Mucosa of gallbladder (tissue), 1 donor: ENCODE measurements around the gene DHCR24. TPM values are rescaled to one million over a fixed set of nuclear protein-coding genes. Genes with fewer than 3 reads are reported as not detected.

ENCODE experiments used
- DNase-seq: peaks from one replicate; pipeline ENCODE4 v3.0.0-alpha.2; 2020; ENCODE audit warnings: low spot score
- total RNA-seq: library from RNA; stranded (reverse); gene quantifications from one replicate; pipeline ENCODE4 v1.2.1, GENCODE V29; 2021
- donor health status: DM: no; HTN: no; CAD: no.

Gene DHCR24
- total RNA-seq, 1 donor from 2014 or later, result 463 TPM

DNA sequence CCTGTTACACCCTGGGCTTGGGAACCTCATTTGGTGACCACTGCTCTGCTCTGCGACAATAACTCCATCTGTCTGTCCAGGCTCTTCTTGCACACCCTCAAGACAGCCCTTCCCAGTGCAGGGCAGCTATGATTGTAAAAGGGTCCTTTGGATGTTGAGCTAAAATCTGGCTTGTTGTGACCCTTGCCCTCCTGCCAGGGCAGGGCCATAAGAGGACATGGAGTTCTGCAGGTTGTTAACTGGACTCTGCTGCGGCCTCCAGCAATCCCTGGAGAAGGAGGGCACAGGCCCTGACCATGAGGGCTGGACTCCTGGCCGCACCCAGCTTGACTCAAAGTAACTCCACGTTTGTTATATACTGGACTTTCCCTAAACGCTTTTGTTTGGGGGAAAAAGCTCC is 41.2 kb downstream of the DHCR24 start:
- no peak for DNase-seq

DNA sequence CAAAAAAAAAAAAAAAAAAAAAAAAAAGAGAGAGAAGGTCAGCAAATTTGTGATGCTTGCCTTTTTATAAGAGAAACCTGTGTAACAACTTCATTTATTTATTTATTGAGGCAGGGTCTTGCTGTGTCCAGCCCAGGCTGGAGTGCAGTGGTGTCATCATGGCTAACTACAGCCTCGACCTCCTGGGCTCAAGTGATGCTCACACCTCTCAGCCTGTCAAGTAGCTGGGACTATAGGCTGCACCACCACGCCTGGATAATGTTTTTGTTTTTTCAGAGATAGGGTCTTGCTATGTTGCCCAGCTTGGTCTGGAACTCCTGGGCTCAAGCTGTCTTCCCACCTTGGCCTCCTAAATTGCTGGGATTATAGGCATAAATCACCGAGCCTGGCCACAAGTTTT is 42.4 kb downstream of the DHCR24 start:
- no peak for DNase-seq

GRCh38 chr1:54843449-54843848 is 43.5 kb downstream of the DHCR24 start:
- no peak for DNase-seq

- DNase-seq, result no peak
These were observed 44.0 kb downstream of the DHCR24 start for GRCh38 chr1:54842963-54843362.

DNA sequence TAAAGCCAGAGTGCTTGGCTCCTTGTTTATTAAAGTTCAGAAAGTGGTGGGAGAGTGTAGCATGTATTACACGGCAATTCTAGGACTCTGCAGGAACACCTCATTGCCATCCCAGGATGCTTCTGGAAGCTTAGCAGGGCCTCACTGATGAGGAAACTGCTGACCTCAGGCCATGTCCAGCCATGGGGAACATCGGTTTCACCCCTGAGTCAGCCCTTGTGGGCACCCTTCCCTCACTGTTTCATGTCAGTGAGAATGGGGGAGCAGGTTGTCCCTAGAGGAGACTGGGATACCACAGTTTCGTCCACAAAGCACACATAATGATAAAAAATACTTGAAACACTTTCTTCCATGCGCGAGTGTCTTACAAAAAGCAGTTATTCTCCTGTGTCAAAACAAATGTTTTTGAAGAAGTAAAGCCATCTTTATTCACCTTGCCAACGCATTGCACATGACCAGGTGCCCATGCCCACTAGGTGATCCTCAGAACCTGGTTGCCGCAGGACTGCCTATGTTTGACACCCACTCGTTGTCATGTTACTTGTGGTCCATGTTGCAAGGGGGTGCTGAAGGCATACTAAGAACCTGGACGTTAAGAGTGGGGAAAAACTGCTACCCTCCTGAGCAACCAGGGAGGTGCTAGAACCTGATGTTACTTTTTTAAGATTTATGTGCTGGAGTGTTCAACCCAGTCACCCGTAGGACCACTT is 44.6 kb downstream of the DHCR24 start:
- DNase-seq, result no peak

DNA sequence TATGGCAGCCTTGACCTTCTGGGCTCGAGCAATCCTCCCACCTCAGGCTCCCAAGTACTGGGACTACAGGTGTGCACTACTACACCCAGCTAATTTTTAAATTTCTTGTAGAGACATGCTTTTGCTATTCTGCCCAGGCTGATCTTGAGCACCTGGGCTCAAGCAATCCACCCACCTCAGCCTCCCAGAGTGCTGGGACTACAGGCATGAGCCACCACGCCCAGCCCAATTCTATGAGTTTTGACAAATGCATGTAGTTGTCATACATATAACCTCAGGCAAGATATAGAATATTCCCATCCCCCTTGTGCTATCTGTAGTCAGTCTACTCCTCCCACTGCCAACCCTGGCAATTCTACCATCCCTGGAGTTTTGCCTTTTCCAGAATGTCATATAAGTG is 47.2 kb downstream of the DHCR24 start:
- DNase-seq, result no peak

- DNase-seq, result no peak
These were observed 48.3 kb downstream of the DHCR24 start for GRCh38 chr1:54838565-54839180.

DNA sequence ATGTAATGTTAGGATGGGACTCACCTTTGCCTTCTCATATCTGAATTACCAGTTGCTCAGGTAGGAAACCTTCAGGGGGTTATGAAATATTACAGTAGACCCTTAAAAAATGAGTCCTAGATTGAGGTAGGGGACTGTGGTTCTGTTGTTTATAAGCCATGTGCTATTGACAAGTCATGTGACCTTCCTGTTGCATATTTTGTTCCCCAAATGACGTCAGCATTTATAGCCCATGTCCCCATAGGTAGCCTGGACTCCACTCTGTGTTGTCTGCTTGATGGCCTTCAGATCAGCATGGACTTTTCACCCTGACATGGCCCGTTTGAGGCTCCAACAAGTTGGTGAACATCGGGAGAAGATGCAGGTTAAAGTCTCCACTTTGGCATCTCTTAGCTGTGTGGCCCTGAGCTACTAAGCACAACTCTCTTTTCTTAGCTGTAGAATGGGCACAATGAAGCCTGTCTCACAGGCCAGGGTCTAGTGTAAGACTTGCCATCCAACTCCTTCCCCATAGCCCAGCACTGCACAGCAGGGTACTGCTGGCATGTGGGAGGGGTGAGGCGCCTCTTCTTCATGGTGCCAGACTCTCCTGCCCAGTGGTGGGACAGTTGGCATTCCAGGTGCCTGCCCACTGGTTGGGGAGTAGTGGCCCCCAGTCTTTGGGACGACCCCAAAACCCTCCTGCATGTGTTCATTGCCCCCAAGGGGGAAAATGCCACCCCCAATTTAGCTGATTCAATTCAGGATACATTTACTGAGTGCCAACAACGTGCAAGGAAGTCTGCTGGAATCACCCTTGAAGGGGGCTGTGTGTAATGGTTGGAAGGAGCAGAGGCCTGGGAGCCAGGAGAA is 49.8 kb downstream of the DHCR24 start:
- no peak for DNase-seq

- DNase-seq, result no peak
These were observed 50.4 kb downstream of the DHCR24 start for GRCh38 chr1:54836594-54836993.

DNA sequence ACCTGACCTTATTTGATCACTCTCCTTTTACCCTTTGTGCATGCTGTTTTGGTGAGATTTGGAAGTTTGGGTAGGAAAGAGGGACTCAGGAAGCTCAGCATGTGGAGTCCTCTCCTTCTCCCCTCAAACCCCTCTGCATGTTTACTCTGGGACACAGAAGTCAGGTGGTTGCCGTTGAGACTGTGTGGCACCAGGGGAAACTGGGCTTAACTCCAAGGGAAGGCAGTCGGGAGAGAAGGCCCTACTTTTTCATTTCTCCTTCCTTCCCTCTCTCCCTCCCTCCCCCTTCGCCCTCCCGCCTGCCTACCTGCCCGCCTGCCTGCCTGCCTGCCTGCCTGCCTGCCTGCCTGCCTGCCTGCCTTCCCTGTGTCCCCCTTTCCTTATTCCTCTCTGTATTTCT is 51.0 kb downstream of the DHCR24 start:
- DNase-seq, result no peak

DNA sequence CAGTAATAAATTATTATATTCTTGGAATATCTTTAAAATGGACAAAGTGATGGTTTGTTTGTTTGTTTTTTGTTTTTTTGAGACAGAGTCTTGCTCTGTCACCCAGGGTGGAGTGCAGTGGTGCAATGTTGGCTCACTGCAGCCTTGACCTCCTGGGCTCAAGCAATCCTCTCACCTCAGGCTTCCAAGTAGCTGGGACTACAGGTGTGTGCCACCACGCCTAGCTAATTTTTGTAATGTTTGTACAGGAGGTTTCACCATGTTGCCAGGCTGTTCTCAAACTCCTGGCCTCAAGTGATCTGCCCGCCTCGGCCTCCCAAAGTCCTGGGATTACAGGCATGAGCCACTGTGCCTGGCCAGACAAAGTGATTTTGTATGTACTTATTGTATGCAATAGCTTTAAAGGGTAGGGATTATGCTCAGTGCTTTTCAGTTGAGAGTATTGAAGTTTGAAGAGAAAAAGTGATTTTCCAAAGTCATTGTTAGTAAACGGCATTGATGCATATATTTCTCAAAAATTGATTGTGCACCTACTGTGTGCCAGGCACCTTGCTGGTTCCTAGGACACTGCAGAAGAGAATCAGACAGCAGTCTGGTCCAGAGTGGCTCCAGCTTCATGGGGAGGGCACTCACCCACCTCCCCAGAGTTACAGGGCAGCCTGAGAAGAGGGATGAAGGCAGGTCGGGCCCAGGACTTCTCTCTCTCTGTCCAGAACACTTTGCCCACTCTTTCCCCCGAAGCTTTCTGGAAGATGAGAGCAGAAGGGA is 51.7 kb downstream of the DHCR24 start:
- no peak for DNase-seq

GRCh38 chr1:54834007-54834541 is 52.9 kb downstream of the DHCR24 start:
- DNase-seq, result no peak

GRCh38 chr1:54833121-54833520 is 53.9 kb downstream of the DHCR24 start:
- no peak for DNase-seq

GRCh38 chr1:54826226-54826816 is 60.7 kb downstream of the DHCR24 start:
- DNase-seq, result no peak

DNA sequence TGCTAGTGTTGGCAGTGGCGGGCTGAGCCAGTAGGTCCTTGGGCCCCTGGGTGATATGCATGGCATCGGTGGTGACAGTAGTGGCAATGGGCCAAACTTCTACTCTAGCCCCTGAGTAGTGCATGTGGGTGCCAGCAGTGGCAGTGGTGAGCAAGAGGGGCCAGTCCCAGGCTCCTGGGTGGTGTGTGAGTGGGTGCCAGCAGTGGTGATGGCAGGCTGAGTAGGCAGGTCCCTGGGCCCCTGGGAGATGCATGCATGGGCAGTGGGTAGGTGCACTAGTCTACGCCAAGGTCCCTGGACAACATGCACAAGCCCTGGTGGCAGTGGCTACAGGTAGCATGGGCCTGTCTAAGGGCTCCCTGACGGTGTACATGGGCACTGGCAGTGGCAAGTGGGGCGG is 61.3 kb downstream of the DHCR24 start:
- DNase-seq, result no peak

GRCh38 chr1:54823670-54824069 is 63.3 kb downstream of the DHCR24 start:
- no peak for DNase-seq

DNA sequence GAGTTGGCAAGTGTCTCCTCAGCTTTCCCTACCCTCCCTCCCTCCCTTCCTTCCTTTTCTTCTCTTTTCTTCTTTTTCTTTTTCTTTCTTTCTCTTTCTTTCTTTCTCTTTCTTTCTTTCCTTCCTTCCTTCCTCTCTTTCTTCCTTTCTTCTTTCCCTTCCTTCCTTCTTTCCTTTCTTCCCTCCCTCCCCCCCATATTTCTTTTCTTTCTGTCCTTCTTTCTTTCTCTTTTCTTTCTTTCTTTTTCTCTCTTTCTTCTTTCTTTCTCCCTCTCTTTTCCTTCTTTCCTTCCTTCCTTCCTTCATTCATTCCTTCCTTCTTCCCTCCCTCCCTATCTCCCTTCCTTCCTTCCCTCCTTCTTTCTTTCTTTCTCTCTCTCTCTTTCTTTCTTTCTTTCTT is 67.3 kb downstream of the DHCR24 start:
- DNase-seq, result no peak

GRCh38 chr1:54819195-54819536 is 67.8 kb downstream of the DHCR24 start:
- no peak for DNase-seq

DNA sequence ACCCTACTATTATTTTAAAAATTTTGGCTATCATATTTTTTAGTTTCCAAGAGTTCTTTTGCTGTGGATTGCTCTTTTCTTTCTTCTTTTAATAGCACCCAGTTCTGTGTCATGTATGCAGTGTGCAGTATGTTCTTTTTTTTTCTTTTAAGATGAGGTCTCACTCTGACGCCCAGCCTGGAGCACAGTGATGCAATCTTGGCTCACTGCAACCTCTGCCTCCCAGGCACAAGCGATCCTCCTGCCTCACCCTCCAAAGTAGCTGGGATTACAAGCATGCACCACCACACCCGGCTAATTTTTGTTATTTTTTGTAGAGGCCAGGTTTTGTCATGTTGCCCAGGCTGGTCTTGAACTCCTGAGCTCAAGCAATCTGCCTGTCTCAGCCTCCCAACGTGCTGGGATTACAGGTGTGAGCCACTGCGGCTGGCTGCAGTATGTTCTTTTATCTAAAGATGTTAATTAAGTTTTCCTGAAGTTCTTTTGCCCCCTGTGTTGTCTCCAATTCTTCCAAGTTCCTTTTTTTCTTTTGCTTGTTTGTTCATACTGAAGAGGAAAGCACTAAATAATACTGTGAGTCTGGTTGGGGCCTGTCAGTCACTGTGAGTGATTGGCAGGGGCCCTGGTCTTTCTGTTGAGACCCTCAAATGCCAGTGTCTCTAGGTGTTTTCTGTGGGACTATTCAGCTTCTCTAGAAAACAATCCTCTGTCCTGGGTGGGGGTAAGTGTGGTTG is 68.4 kb downstream of the DHCR24 start:
- no peak for DNase-seq

DNA sequence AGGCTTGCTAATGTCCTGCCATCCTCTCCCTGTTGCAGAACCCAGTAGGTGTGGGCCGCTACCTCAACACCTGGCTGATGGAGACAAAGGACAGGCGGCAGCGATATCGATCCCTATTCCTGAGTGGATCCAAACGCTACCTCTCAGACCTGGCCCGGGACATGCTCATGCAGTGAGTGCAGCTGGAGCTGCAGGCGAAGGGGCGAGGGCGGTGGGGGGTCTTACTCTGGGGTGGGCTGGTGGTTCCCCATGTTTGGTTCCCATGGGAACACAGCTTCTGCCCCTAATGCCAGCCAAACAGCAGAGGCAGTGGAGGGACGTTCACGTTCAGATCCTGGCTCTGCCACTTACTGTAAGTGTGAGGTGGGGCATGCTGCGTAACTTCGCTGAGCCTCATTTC is 70.0 kb downstream of the DHCR24 start:
- no peak for DNase-seq

DNA sequence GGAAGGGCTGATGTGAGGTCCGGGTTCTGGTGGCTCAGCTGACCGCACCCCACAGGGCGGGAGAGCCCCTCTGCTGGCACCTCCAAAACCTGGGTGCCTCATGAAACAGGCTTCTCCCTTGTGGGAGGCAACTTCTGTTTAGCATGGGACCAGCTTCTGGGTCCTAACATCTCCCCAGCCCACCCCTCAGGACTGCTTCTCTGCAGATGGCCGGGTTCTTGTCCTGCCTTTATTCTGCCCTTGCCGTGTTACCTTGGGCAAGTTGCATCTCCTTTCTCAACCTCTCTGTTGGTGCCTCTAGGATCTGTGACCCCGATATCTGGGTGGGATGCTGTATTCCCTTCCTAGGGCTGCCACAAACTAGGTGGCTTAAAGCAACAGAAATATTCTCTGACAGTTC is 70.9 kb downstream of the DHCR24 start:
- DNase-seq, result no peak
